ENCODE measurements around the gene CELF4.
A peak's percentile ranks its signal among the peaks of the same experiment; 100 is the strongest.

The CELF4 gene

DNA sequence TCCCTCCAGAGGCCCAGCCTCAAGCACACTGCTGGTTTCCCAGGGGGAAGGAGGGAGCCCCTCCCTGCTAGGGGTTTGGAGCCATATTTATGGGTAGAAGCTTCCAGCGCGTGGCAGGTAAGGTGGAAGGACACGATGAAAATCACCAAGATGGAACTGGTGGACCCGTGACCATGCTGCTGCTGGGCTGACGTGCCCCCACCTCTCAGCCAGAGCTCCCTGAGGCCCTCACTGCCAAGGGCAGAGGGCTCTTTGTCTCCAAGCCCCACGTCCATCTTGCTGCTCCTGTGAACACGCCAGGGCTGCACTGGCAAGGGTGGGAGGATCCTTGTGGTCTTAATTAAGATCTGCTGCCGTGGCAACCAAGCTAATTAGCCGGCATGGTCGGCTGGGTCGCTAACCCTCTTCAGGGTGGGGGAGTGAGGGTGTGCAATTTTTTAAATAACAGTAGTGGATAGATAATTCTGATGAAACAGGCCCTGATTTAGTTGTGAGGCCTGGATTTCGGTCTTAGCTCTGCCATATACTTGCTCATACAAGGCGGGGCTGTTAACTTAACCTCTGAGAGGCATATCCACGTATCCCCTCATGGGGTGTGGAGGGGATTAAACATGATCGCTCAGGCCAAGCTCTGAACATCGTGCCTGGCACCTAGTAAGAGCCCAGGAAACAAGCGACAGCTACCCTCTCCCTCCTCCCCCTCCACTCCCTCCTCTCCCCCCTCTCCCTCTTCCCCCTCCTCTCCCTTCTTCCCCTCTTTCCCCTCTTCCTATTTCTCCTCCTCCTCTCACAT, 232.8 kb downstream of the CELF4 start:
- no peak for TF ChIP-seq POLR2AphosphoS5 (IDR thresholded peaks at IDR 0.05; ENCODE audit: borderline replicate concordance, low read depth, low read length)
- TF ChIP-seq EZH2 (IDR thresholded peaks at IDR 0.05), result no peak
- no peak for TF ChIP-seq FOXP2 (optimal IDR thresholded peaks at IDR 0.05; ENCODE audit: control extremely low read depth, extremely low read length, insufficient read depth)
- no peak for DNase-seq (ENCODE audit: low read depth, low spot score)

DNA sequence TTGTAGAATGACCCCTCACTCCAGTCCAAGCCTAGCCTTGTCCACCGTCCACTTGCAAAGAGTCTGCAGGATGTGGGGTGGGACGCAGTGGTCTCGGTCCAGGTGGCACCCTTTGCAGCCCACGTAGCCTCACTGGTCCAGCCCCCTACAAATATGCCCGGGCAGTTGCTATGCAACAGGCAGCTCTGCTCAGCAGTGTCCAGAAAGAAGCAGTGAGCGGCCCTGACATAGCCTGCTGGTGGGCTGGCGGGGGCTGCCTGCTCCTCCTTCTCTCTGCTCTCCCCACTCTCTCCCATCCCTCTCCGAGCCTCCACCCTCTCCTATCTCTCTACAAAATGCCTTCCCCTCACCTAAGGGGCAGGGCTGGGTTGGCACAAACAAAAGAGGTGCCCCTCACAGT, 233.4 kb downstream of the CELF4 start:
- H3K27ac ChIP-seq, result no peak overlapping the region
- DNase-seq (ENCODE audit: low read depth, low spot score), result no peak
- no peaks in the 10 kb centered on the region for H3K9me3 ChIP-seq (ENCODE audit: low read depth, low read length)
- TF ChIP-seq FOXP2 (optimal IDR thresholded peaks at IDR 0.05; ENCODE audit: control extremely low read depth, extremely low read length, insufficient read depth) (no peak), POLR2AphosphoS5 (IDR thresholded peaks at IDR 0.05; ENCODE audit: borderline replicate concordance, low read depth, low read length) (no peak), EZH2 (IDR thresholded peaks at IDR 0.05) (no peak)
- H3K36me3 ChIP-seq (ENCODE audit: insufficient read depth, low read length), result no peaks in the 10 kb centered on the region
- no peak overlapping the region for H3K4me3 ChIP-seq
- H3K9ac ChIP-seq (ENCODE audit: insufficient read length), result no peak overlapping the region

More for the DNA sequence above, 232.8 kb downstream of the CELF4 start:
- Histone ChIP-seq H3K9ac (ENCODE audit: insufficient read length) (no peak overlapping the region), H3K9me3 (ENCODE audit: low read depth, low read length) (no peaks in the 10 kb centered on the region), H3K4me3 (no peak overlapping the region), H3K36me3 (ENCODE audit: insufficient read depth, low read length) (no peaks in the 10 kb centered on the region), H3K27ac (no peak overlapping the region)

DNA sequence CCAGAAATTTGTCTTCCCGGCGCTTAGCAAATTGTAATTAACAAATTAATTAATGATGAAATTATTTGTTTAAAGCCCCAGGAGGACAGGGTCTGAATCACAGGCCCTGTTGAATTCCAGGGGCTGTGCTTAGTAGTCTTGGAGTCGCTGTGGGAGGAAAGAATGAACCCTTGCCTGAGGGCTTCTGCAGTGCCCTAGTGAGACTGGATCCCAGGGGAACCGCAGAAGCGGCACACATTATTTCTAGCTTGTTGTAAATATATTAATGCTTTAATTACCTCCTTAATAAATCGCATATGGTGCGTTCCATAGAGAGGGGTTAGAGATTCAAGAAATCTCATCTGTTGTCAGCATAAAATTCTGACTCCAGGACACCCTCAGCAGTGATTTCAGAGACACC, 235.4 kb downstream of the CELF4 start:
- peak; percentile 92 for DNase-seq (ENCODE audit: low read depth, low spot score)
- Histone ChIP-seq H3K9me3 (ENCODE audit: low read depth, low read length) (no peaks in the 10 kb centered on the region), H3K4me3 (peak overlapping the region; percentile 72), H3K36me3 (ENCODE audit: insufficient read depth, low read length) (no peaks in the 10 kb centered on the region), H3K27ac (peak overlapping the region; percentile 94), H3K9ac (ENCODE audit: insufficient read length) (no peak overlapping the region)
- TF ChIP-seq EZH2 (IDR thresholded peaks at IDR 0.05) (no peak), POLR2AphosphoS5 (IDR thresholded peaks at IDR 0.05; ENCODE audit: borderline replicate concordance, low read depth, low read length) (peak; percentile 69)

DNA sequence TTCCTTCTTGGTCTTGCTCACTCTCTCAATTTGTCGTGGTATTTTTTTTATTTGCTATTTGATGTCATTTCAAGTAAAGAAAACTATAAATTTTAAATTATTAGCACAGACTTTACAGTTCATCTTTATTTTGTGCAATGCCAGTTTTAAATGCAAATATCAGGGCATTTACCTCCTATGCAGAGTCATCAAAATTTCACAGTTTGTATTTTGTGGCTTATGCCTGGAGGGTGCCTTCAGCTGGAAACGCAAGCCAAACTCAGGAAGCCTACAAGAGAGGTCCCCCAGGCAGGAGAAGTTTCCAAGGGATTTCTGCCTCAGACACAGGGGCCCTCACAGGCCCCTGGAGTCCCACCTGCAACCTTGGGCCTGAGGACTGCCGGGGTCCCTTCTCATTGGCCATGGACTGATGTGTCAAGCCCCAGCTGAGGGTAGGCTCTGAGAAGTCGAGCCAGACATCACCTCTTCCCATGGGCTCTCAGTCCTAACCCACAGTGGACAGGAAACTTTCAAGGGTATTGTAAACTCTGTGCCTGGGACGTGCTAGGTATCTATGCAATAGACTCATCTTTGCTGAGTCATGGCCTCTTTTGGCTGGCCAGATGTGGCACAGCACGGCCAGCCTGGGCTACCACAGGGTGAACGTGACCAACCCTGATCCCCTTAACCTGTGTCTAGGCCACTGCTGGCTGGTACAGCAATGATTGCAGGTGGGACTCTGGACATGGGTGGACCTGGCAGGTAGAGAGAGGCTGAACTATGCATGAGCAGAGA, 236.5 kb downstream of the CELF4 start:
- TF ChIP-seq POLR2AphosphoS5 (IDR thresholded peaks at IDR 0.05; ENCODE audit: borderline replicate concordance, low read depth, low read length) (peak; percentile 63; the same call in 1 of the 2 replicates), EZH2 (IDR thresholded peaks at IDR 0.05) (no peak), FOXP2 (optimal IDR thresholded peaks at IDR 0.05; ENCODE audit: control extremely low read depth, extremely low read length, insufficient read depth) (no peak)
- DNase-seq (ENCODE audit: low read depth, low spot score), result peak; percentile 90
- Histone ChIP-seq H3K4me3 (peak overlapping the region; percentile 72), H3K9me3 (ENCODE audit: low read depth, low read length) (no peaks in the 10 kb centered on the region), H3K36me3 (ENCODE audit: insufficient read depth, low read length) (no peaks in the 10 kb centered on the region), H3K27ac (peak overlapping the region; percentile 94), H3K9ac (ENCODE audit: insufficient read length) (no peak overlapping the region)

DNA sequence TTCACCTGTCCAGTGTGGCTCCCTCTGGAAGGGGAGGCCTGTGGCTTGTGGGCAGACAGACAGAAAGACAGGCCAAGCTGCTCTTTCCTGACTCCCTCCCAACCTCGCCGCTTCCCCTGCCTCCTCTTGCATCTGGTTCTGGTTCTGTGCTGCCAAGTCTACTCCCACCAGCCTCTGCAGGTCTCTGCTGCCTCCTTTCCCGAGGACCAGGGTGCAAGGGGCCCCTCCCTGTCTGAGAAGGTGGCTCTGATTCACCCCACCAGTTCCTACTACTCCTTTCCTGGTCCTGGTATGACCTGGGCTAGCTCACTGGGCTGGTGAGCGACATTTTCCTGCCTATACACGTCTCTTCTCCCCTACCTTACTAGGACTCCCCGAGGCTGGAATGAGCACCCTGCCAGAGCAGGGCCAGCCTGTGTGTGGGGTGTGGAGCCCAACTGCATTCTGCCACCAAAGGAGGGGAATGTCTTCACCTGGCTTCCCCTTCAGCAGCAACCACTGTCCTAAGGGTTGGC, 238.5 kb downstream of the CELF4 start:
- H3K27ac ChIP-seq, result no peak overlapping the region
- H3K9ac ChIP-seq (ENCODE audit: insufficient read length), result no peak overlapping the region
- no peak overlapping the region for H3K4me3 ChIP-seq
- no peaks in the 10 kb centered on the region for H3K36me3 ChIP-seq (ENCODE audit: insufficient read depth, low read length)
- DNase-seq (ENCODE audit: low read depth, low spot score), result no peak
- TF ChIP-seq EZH2 (IDR thresholded peaks at IDR 0.05) (no peak), POLR2AphosphoS5 (IDR thresholded peaks at IDR 0.05; ENCODE audit: borderline replicate concordance, low read depth, low read length) (no peak)
- H3K9me3 ChIP-seq (ENCODE audit: low read depth, low read length), result no peaks in the 10 kb centered on the region

DNA sequence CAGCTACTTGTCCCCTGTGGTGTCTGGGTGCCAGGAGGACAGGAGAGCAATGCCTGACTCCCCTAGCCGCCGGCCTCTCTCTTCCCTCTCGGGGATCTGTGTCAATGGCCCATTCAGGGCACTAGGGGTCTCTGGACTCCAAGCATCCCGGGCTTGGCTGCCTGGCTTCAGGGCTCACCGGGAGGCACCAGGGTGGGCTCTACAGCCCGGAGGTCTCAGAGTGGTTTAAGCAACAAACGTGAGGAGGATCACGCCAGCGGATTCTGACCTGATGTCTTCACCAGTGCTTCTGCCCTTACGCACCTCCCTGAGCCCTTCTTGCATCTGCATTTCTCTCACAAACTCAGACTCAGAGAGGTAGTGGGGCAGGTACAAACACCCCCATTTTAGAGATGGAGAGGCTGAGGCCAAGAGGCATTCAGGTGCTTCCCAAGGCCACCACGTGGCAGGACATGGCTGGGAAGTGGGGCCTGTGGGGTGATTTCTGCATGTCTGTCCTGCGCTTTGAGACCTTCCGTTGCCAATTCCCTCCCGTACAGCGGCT, 243.0 kb downstream of the CELF4 start:
- Histone ChIP-seq H3K36me3 (ENCODE audit: insufficient read depth, low read length) (no peaks in the 10 kb centered on the region), H3K9me3 (ENCODE audit: low read depth, low read length) (no peaks in the 10 kb centered on the region), H3K27ac (no peak overlapping the region), H3K9ac (ENCODE audit: insufficient read length) (no peak overlapping the region), H3K4me3 (no peak overlapping the region)
- DNase-seq (ENCODE audit: low read depth, low spot score), result no peak
- TF ChIP-seq POLR2AphosphoS5 (IDR thresholded peaks at IDR 0.05; ENCODE audit: borderline replicate concordance, low read depth, low read length), result no peak
- no peak for TF ChIP-seq EZH2 (IDR thresholded peaks at IDR 0.05)
- TF ChIP-seq FOXP2 (optimal IDR thresholded peaks at IDR 0.05; ENCODE audit: control extremely low read depth, extremely low read length, insufficient read depth), result no peak

DNA sequence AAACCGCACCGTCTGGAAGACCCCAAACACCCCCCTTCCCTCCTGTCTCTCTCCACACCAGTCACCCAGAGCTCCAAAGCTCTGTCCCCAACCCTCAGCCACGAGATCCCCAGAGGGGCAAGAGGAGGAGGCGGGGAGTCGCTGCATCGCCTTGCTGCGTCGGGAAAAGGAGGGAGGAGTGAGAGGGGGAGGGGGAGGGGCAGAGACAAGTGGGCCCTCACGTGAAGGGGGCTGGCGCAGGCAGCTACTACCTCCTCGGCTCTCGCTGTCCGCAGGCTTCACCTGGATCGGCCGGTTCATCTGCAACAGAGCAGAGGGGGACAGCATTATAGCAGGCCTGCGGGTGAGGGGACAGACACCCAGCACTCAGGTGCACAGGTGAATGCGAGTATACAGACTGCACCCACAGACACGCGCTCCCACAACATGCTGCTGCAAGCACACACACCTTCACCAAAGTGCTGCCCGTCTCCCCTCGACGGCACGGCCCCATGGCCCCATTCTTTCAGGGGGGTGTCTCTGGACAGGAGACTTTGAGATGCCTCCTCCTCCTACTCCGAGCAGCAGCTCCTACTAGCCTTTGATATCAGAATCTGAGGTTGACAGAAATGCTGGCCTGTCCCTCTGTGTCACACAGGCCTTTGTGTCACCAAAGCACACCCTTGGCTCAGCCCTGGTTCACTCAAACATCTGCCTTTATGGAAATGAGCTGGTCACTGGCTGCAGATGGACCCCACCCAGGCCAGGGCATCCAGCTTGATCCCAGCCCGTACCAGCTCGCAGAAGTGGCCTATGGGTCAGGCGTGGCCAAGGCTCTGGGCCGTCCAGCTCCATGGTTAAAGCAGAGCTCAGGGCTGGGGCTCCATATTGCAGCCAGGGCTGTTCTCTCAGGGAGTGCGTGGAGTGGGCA, 243.8 kb downstream of the CELF4 start:
- no peak overlapping the region for H3K9ac ChIP-seq (ENCODE audit: insufficient read length)
- H3K9me3 ChIP-seq (ENCODE audit: low read depth, low read length), result no peaks in the 10 kb centered on the region
- no peak overlapping the region for H3K27ac ChIP-seq
- H3K4me3 ChIP-seq, result no peak overlapping the region
- H3K36me3 ChIP-seq (ENCODE audit: insufficient read depth, low read length), result no peaks in the 10 kb centered on the region
- TF ChIP-seq POLR2AphosphoS5 (IDR thresholded peaks at IDR 0.05; ENCODE audit: borderline replicate concordance, low read depth, low read length), result no peak
- TF ChIP-seq FOXP2 (optimal IDR thresholded peaks at IDR 0.05; ENCODE audit: control extremely low read depth, extremely low read length, insufficient read depth), result no peak
- no peak for DNase-seq (ENCODE audit: low read depth, low spot score)

Data from SK-N-MC (cell line).